Measurements from ENCODE around the gene GULP1.

DNA sequence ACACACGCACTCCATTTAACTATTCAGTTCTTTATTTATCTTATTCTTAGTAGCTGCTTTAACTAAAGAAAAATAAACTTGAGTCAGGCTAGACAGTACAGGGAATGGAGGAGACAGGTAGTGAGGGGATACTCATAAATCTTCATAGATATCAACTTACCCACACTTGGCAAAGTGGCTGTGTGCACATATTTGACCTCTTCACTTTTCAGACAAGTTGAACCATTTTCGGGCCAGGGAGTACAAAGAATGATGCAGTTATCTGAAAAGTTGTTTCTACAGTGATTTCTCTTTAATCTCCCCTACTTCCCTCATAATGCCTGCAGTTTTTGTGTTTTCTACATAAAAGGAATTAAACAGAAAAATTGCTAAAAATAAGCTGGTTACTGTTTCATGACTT is 307.5 kb downstream of the GULP1 start:
- no peak for TF ChIP-seq SALL2 (tag by site-specific recombination; IDR thresholded peaks at IDR 0.05; ENCODE audit: borderline replicate concordance)
- TF ChIP-seq BCL11A (tag by site-specific recombination; IDR thresholded peaks at IDR 0.05; ENCODE audit: low read depth), result no peak
- TF ChIP-seq CTCF (tag by site-specific recombination; IDR thresholded peaks at IDR 0.05), result no peak
- TF ChIP-seq ZSCAN16 (tag by site-specific recombination; IDR thresholded peaks at IDR 0.05), result no peak
- TF ChIP-seq, protein P1, sequence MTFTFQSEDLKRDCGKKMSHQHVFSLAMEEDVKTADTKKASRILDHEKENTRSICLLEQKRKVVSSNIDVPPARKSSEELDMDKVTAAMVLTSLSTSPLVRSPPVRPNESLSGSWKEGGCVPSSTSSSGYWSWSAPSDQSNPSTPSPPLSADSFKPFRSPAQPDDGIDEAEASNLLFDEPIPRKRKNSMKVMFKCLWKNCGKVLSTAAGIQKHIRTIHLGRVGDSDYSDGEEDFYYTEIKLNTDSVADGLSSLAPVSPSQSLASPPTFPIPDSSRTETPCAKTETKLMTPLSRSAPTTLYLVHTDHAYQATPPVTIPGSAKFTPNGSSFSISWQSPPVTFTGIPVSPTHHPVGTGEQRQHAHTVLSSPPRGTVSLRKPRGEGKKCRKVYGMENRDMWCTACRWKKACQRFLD (tag by site-specific recombination; IDR thresholded peaks at IDR 0.05), result no peak
- TF ChIP-seq ZFP3 (tag by site-specific recombination; IDR thresholded peaks at IDR 0.05; ENCODE audit: low read depth), result no peak
- TF ChIP-seq, protein P2, sequence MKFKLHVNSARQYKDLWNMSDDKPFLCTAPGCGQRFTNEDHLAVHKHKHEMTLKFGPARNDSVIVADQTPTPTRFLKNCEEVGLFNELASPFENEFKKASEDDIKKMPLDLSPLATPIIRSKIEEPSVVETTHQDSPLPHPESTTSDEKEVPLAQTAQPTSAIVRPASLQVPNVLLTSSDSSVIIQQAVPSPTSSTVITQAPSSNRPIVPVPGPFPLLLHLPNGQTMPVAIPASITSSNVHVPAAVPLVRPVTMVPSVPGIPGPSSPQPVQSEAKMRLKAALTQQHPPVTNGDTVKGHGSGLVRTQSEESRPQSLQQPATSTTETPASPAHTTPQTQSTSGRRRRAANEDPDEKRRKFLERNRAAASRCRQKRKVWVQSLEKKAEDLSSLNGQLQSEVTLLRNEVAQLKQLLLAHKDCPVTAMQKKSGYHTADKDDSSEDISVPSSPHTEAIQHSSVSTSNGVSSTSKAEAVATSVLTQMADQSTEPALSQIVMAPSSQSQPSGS (tag by site-specific recombination; IDR thresholded peaks at IDR 0.05; ENCODE audit: low read depth), result no peak
- no peak for TF ChIP-seq ZNF785 (tag by site-specific recombination; IDR thresholded peaks at IDR 0.05)
- TF ChIP-seq ZNF274 (IDR thresholded peaks at IDR 0.05; ENCODE audit: low read length), result no peak
- TF ChIP-seq ZNF274 (tag by site-specific recombination; IDR thresholded peaks at IDR 0.05; ENCODE audit: borderline replicate concordance), result no peak

Data from HEK293 (cell line).